C4-2B (cell line): Measurements from ENCODE around the gene KAT6B.

ENCODE experiments used
- ZFX ChIP-seq: fragments of 450-650 bp; IDR thresholded peaks from 2 replicates; pipeline ENCODE4 v1.6.1; 2017
- TF ChIP-seq, protein P1 (sequence below): fragments of 450-650 bp; conservative IDR thresholded peaks from 2 replicates; pipeline ENCODE4 v1.5.1; 2017; ENCODE audit warnings: mild to moderate bottlenecking

GRCh38 chr10:75062506-75063299 lies 236.3 kb downstream of the KAT6B start:
- TF ChIP-seq, protein P1, sequence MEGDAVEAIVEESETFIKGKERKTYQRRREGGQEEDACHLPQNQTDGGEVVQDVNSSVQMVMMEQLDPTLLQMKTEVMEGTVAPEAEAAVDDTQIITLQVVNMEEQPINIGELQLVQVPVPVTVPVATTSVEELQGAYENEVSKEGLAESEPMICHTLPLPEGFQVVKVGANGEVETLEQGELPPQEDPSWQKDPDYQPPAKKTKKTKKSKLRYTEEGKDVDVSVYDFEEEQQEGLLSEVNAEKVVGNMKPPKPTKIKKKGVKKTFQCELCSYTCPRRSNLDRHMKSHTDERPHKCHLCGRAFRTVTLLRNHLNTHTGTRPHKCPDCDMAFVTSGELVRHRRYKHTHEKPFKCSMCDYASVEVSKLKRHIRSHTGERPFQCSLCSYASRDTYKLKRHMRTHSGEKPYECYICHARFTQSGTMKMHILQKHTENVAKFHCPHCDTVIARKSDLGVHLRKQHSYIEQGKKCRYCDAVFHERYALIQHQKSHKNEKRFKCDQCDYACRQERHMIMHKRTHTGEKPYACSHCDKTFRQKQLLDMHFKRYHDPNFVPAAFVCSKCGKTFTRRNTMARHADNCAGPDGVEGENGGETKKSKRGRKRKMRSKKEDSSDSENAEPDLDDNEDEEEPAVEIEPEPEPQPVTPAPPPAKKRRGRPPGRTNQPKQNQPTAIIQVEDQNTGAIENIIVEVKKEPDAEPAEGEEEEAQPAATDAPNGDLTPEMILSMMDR: no peak
- TF ChIP-seq ZFX: no peak
